GM21619 (cell line): ENCODE data around the gene ACOT12.

ENCODE experiments used
- ATAC-seq: cut with Tn5 transposase; IDR thresholded peaks from one replicate; pipeline ENCODE4 v1.9.1; 2021; ENCODE audit not compliant: unreplicated experiment

ACOT12 gene

GRCh38 chr5:81400375-81400774, 6.4 kb upstream of the ACOT12 start:
- ATAC-seq, result no peak

DNA sequence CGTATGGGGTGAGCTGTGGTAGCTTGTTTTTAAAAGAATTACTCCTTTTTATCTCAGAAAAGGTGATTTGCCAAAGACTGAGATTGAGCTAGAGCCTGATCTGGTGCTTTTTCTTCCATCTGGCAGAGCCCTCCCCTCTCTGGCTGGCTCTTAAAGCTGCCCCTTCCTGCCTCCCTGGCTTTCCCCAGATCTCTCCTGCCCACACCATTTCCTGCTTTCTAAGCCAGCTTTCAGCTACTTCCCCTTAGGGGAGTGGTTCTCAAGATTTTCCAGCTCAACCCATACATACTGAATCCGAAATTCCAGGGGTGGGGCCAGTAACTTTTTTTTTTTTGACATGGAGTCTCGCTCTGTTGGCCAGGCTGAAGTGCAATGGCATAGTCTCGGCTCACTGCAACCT, 4.8 kb upstream of the ACOT12 start:
- ATAC-seq, result no peak

GRCh38 chr5:81397176-81397575, 3.2 kb upstream of the ACOT12 start:
- no peak for ATAC-seq

DNA sequence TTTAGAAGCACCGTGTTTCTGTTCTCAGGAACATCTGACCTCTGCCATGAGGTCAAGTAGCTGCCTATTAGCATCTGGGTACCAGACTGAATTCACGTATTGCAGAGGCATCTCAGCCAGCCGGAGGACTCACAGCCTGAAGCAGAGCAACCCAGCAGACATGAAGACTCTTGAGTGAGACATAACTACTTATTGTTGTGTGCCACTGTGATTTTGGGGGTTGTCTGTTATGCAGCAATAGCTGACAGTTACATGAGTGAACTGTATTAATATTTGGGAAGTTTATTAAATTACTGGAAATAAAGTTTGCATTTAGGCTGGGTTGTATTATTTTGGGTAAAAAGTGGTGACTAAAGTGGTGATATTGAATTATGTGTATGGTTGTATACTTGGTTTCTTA, 1.3 kb upstream of the ACOT12 start:
- ATAC-seq, result no peak

- ATAC-seq, result no peak
These were observed 528 bp downstream of the ACOT12 start for GRCh38 chr5:81393430-81393782.

- no peak for ATAC-seq
These were observed 4.9 kb downstream of the ACOT12 start for GRCh38 chr5:81389025-81389424.

DNA sequence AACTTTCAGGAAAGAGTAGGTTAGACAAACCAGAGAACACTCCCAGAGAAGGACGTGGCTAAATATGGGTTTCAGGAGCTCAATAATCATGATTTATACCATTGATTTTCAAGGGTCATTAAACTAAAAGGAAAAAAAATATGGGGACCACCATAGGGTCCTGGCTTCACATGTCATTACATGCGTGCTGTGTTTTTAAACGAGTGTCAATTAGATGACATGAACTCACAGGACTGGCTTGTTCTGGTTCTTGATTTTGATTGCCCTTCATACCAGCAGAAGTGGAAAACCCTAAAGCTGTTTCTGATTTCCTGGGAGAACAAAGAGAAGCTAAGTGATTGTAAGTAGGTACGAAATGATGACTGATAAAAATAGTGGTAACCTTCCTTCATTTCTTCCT, 5.8 kb downstream of the ACOT12 start:
- ATAC-seq, result no peak

DNA sequence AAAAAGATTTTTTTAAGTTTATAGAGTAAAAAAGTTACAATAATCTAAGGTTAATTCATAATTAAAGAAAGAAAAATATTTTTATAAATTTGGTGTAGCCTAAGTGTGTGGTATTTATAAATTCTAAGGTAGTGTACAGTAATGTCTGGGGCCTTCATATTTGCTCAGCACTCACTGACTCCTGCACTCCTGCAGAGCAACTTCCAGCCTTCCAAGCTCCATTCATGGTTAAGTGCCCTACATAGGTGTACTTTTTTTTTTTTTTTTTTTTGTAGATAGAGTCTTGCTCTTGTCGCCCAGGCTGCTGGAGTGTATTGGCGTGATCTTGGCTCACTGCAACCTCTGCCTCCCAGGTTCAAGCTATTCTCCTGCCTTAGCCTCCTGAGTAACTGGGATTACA, 10.1 kb downstream of the ACOT12 start:
- ATAC-seq, result no peak

DNA sequence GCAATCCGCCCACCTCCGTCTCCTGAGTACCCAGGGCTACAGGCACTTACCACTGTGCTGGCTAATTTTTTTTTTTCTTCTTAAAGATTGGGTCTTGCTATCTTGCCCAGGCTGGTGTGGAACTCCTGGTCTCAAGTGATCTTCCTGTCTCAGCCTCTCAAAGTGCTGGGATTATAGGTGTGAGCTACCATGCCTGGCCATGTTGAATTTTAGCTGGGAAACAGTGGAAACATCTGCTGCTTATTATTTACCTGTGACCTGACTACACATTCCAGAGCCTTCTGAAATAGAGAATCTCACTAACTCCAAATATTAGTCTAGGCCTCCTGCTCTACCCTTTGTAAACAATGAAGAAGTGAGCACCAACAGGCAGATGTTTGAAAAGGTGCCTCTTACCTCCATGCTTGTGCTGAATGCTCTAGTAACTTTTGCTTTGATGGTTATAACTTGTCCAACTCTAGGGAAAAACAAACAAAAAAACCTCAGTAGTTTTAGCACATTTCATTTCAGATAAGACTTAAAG, 22.5 kb downstream of the ACOT12 start:
- ATAC-seq, result no peak

GRCh38 chr5:81370912-81371311, 23.0 kb downstream of the ACOT12 start:
- no peak for ATAC-seq

DNA sequence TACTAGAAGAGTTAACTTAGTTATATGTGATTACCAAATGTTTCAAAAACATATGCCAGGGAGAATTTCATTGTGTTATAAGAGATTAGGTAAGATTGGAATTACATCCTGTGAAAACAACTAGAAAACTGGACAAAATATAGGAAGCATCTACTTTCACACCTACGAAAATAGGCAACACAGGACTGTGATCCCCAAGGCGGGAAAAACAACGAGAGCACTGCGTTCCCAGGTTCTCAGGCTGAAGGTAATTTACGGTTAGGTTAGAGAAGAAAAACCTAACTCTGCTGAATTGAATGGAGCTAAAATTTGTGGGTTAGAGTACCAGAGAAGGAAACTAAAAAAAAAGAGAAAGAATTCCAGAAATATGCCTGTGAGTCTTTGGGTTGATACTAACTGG, 28.4 kb downstream of the ACOT12 start:
- ATAC-seq, result no peak

GRCh38 chr5:81363093-81363871, 30.7 kb downstream of the ACOT12 start:
- ATAC-seq, result no peak

- ATAC-seq, result no peak
These were observed 32.3 kb downstream of the ACOT12 start for GRCh38 chr5:81361600-81361999.

GRCh38 chr5:81360640-81361039, 33.3 kb downstream of the ACOT12 start:
- ATAC-seq, result no peak

- no peak for ATAC-seq
These were observed 34.1 kb downstream of the ACOT12 start for GRCh38 chr5:81359881-81360280.

- no peak for ATAC-seq
These were observed 34.8 kb downstream of the ACOT12 start for GRCh38 chr5:81359108-81359507.

DNA sequence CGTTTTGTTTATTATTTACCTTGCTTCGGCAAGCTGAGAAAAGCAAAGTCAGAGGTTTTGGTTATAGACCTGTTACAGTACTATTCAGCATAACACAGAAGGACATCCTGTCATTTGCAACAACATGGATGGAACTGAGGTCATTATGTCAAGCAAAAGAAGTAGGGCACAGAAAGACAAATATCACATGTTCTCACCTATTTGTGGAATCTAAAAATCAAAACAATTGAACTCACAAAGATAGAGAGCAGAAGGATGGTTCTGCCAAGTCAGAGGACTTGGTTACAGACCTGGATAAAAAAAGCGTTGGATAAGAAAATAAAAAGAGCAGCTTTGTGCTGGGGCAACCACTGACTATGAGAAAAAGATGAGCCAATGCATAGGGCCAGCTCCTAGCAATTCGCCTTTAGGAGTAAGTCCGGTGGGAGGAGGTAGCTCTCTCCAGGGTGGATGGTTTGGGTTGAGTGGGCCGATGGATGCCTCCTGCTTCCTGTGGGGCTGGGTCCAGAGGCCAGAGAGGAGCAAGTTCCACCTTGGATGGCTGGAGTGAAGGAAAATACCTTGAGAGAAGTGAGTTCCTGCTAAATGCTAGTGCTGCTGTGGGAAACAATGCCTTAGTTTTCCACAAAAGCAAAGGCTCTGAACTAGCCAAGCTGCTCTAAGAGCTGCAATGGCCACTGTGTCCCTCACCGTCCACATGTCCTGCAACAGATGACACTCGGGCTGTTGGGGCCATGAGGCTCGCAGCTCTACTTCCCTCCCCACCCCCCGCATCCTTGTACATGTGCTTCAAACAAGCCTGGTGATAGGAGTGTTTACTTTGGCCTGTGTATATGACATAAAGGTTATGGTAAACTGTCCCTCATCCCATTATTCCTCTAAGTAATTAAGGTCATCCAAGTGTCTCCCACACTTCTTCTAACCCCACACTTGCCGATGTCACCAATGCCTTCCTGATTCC, 38.4 kb downstream of the ACOT12 start:
- no peak for ATAC-seq

DNA sequence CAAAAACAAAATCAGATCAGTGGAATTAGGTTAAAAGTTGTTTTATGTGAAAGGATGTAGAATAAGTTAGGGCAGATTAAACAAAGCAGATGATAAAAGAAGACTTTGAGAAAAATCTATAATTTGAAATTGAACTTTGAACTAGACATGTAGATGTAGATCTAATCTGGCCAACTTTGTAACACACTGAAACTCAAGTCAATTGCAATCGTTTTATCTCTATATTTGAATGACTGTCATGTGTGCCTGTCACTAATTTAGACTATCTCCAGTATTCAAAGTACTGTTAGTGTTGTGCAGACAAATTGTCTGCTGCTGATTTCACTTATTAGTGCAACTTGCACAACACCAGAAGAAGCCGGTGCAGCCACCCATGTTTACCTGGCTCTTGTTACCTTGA, 39.8 kb downstream of the ACOT12 start:
- ATAC-seq, result no peak

- no peak for ATAC-seq
These were observed 40.7 kb downstream of the ACOT12 start for GRCh38 chr5:81353189-81353588.

- ATAC-seq, result no peak
These were observed 43.4 kb downstream of the ACOT12 start for GRCh38 chr5:81350507-81350906.

- no peak for ATAC-seq
These were observed 44.8 kb downstream of the ACOT12 start for GRCh38 chr5:81349161-81349560.

DNA sequence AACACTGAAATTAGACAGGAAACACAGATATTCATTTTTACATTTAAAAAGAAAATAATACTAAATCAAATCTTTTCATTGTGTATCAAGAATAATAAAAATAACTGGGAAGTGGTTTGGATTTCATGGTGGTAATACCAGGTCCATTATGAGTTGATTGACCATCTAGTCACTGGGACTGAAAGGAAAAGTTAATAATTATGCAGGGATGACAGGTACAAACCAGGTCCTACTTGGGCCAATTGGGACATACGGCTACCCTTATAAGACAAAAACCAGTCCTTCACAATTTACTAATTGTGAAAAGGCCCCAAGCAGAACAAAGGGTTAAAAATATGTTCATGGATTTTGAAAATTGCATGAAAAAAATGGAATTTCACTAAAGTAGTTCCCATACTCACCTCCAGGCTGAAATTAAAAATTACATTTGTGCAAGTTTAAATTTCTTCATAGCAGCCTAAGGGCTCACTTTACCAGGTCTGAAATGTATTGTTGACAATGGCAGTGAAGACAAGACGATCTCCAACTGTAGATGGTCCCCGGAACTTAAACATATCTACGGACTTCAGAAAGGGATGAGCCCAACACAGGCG, 48.4 kb downstream of the ACOT12 start:
- ATAC-seq, result no peak
